Measurements from ENCODE around the gene ADORA2A.

Gene ADORA2A

GRCh38 chr22:24401931-24402367, 25.4 kb upstream of the ADORA2A start:
- POLR2A ChIA-PET, result interaction anchor here (0.5 kb wide), 1 partner anchor 126 kb away, joined by 3 read pairs; no protein-coding TSS in a partner anchor
- CTCF ChIA-PET, result interaction anchor here (1.1 to 2.6 kb wide), 7 partner anchors 8 to 120 kb away, joined by 3 to 8 read pairs (median 6); no protein-coding TSS in a partner anchor
- DNase-seq (ENCODE audit: extremely low spot score), result no peak
- TF ChIP-seq, protein P1, sequence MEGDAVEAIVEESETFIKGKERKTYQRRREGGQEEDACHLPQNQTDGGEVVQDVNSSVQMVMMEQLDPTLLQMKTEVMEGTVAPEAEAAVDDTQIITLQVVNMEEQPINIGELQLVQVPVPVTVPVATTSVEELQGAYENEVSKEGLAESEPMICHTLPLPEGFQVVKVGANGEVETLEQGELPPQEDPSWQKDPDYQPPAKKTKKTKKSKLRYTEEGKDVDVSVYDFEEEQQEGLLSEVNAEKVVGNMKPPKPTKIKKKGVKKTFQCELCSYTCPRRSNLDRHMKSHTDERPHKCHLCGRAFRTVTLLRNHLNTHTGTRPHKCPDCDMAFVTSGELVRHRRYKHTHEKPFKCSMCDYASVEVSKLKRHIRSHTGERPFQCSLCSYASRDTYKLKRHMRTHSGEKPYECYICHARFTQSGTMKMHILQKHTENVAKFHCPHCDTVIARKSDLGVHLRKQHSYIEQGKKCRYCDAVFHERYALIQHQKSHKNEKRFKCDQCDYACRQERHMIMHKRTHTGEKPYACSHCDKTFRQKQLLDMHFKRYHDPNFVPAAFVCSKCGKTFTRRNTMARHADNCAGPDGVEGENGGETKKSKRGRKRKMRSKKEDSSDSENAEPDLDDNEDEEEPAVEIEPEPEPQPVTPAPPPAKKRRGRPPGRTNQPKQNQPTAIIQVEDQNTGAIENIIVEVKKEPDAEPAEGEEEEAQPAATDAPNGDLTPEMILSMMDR (IDR thresholded peaks at IDR 0.05; ENCODE audit: control extremely low read depth, extremely low read depth, low read depth, missing control alignments), result no peak

GRCh38 chr22:24402460-24403192, 24.8 kb upstream of the ADORA2A start:
- POLR2A ChIA-PET, result interaction anchor here (0.5 kb wide), 1 partner anchor 125 kb away, joined by 3 read pairs; no protein-coding TSS in a partner anchor
- DNase-seq (ENCODE audit: extremely low spot score), result peak; percentile 43
- CTCF ChIA-PET, result interaction anchor here (1.2 to 2.6 kb wide), 7 partner anchors 9 to 119 kb away, joined by 3 to 8 read pairs (median 6); no protein-coding TSS in a partner anchor
- TF ChIP-seq, protein P1 (IDR thresholded peaks at IDR 0.05; ENCODE audit: control extremely low read depth, extremely low read depth, low read depth, missing control alignments), result no peak

DNA sequence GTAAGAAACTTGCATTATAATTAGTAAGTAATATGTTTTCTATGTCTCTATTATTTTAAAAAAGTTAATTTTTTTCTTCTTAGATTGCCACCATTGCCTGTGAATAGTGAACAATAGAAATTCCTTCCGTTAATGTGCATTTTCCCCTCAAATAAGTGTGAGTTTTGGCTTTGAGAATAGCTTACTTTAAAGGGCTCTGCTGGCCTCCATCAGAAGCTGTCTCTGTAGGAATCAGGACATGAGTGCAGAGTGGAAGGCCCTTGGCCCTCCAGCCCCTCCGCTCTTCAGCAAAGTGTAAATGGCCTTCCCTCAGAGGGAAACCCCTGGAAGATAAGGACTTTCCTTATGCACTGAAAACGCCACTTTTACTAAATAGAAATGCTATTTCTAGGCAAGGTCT, 24.1 kb upstream of the ADORA2A start:
- ChIA-PET CTCF (interaction anchor here (1.2 to 2.6 kb wide), 6 partner anchors 9 to 119 kb away, joined by 3 to 8 read pairs (median 6); no protein-coding TSS in a partner anchor), POLR2A (no interaction called here)
- TF ChIP-seq, protein P1 (IDR thresholded peaks at IDR 0.05; ENCODE audit: control extremely low read depth, extremely low read depth, low read depth, missing control alignments), result no peak
- DNase-seq (ENCODE audit: extremely low spot score), result no peak

- DNase-seq (ENCODE audit: extremely low spot score), result no peak
- TF ChIP-seq, protein P1 (IDR thresholded peaks at IDR 0.05; ENCODE audit: control extremely low read depth, extremely low read depth, low read depth, missing control alignments), result no peak
- ChIA-PET POLR2A (no interaction called here), CTCF (interaction anchor here (0.9 to 2.6 kb wide), 3 partner anchors 18 to 82 kb away, joined by 3 to 7 read pairs (median 4); no protein-coding TSS in a partner anchor)
These were observed 22.7 kb upstream of the ADORA2A start for GRCh38 chr22:24404561-24405275.

GRCh38 chr22:24405631-24406321, 21.6 kb upstream of the ADORA2A start:
- DNase-seq (ENCODE audit: extremely low spot score), result no peak
- ChIA-PET POLR2A (interaction anchor here (0.7 kb wide), 1 partner anchor 64 kb away, joined by 3 read pairs; no protein-coding TSS in a partner anchor), CTCF (interaction anchor here (0.6 to 2.7 kb wide), 5 partner anchors 10 to 121 kb away, joined by 3 to 18 read pairs (median 3); no protein-coding TSS in a partner anchor)
- TF ChIP-seq, protein P1 (IDR thresholded peaks at IDR 0.05; ENCODE audit: control extremely low read depth, extremely low read depth, low read depth, missing control alignments), result no peak
